HCEC 1CT (cell line): ENCODE measurements around the gene DLGAP1.

Experiments used
- DNase-seq: peaks from one replicate; pipeline ENCODE4 v3.0.0-alpha.2; 2017

DLGAP1 gene

GRCh38 chr18:3923750-3924149, 531.4 kb downstream of the DLGAP1 start:
- peak; percentile 51 for DNase-seq

- no peak for DNase-seq
Observed at GRCh38 chr18:3921826-3922225, 533.3 kb downstream of the DLGAP1 start.

GRCh38 chr18:3920832-3921231, 534.3 kb downstream of the DLGAP1 start:
- no peak for DNase-seq

- no peak for DNase-seq
Observed at GRCh38 chr18:3919396-3920061, 535.6 kb downstream of the DLGAP1 start.

GRCh38 chr18:3916082-3916481, 539.0 kb downstream of the DLGAP1 start:
- DNase-seq: no peak

- DNase-seq: no peak
Observed at GRCh38 chr18:3914833-3915610, 540.1 kb downstream of the DLGAP1 start.

GRCh38 chr18:3914109-3914508, 541.0 kb downstream of the DLGAP1 start:
- no peak for DNase-seq

GRCh38 chr18:3912705-3913104, 542.4 kb downstream of the DLGAP1 start:
- DNase-seq: no peak

GRCh38 chr18:3911413-3911812, 543.7 kb downstream of the DLGAP1 start:
- DNase-seq: no peak

- DNase-seq: no peak
Observed at GRCh38 chr18:3910512-3910911, 544.6 kb downstream of the DLGAP1 start.

GRCh38 chr18:3907955-3908354, 547.2 kb downstream of the DLGAP1 start:
- DNase-seq: no peak

GRCh38 chr18:3906116-3906750, 548.9 kb downstream of the DLGAP1 start:
- no peak for DNase-seq

GRCh38 chr18:3903337-3903736, 551.8 kb downstream of the DLGAP1 start:
- peak; percentile 96 for DNase-seq

GRCh38 chr18:3902676-3903075, 552.4 kb downstream of the DLGAP1 start:
- DNase-seq: peak; percentile 45

- no peak for DNase-seq
Observed at GRCh38 chr18:3901811-3902210, 553.3 kb downstream of the DLGAP1 start.

- DNase-seq: no peak
Observed at GRCh38 chr18:3901042-3901441, 554.1 kb downstream of the DLGAP1 start.

- DNase-seq: no peak
Observed at GRCh38 chr18:3900327-3900726, 554.8 kb downstream of the DLGAP1 start.

- DNase-seq: no peak
Observed at GRCh38 chr18:3898861-3899613, 556.1 kb downstream of the DLGAP1 start.

- no peak for DNase-seq
Observed at GRCh38 chr18:3892152-3892551, 563.0 kb downstream of the DLGAP1 start.

- no peak for DNase-seq
Observed at GRCh38 chr18:3891245-3891644, 563.9 kb downstream of the DLGAP1 start.

- peak; percentile 64 for DNase-seq
Observed at GRCh38 chr18:3889803-3890202, 565.3 kb downstream of the DLGAP1 start.

- no peak for DNase-seq
Observed at GRCh38 chr18:3889121-3889520, 566.0 kb downstream of the DLGAP1 start.
